OCI-LY7 (cell line): ENCODE measurements around the gene EEF2K. TPM values are rescaled to one million over a fixed set of nuclear protein-coding genes. Genes with fewer than 3 reads are reported as not detected.
"Not testable (repeated sequence)": the region's sequence is repeated elsewhere in the genome, so short reads cannot be mapped to it uniquely, and the experiment has no call there.

Source experiments
- BruUV-seq: library from RNA; stranded (reverse); fragments of 400-500 nt; replicated peaks from 2 replicates; lab custom pipeline; 2021; lab: Mats Ljungman, UMichigan
- CTCF ChIA-PET: fragments of 300-600 bp; sonication (Branson Sonifier 250); formaldehyde crosslinking; loops from one replicate; lab custom pipeline; 2022; ENCODE audit warnings: antibody characterized with exemption; ENCODE audit not compliant: unreplicated experiment; lab: Charles Lee
- POLR2A ChIA-PET: fragments of 300-600 bp; sonication (Branson Sonifier 250); formaldehyde crosslinking; loops from one replicate; lab custom pipeline; 2022; ENCODE audit warnings: antibody characterized with exemption; lab: Charles Lee
- DNase-seq: peaks from one replicate; pipeline ENCODE4 v3.0.0-alpha.2; 2015; ENCODE audit warnings: low spot score
- H2AFZ ChIP-seq: fragments of 200-600 bp; sonication (generic), shearing (Covaris generic); 2 replicates; pipeline ENCODE4 v1.6.1; 2014; ENCODE audit warnings: mild to moderate bottlenecking, antibody characterized with exemption, low read length, moderate library complexity
- H3K27ac ChIP-seq: fragments of 200-600 bp; sonication (generic); 2 replicates; pipeline ENCODE4 v1.5.1; 2014; ENCODE audit warnings: mixed run types, low read depth, mild to moderate bottlenecking, moderate library complexity, low read length, inconsistent platforms; ENCODE audit not compliant: poor library complexity, severe bottlenecking
- H3K36me3 ChIP-seq: fragments of 200-600 bp; sonication (generic); 2 replicates; pipeline ENCODE4 v1.6.1; 2014; ENCODE audit warnings: mild to moderate bottlenecking, antibody characterized with exemption, low read length, moderate library complexity, mixed read lengths; ENCODE audit not compliant: insufficient read depth
- H3K4me1 ChIP-seq: fragments of 200-600 bp; sonication (generic); 2 replicates; pipeline ENCODE4 v1.5.1; 2014; ENCODE audit warnings: mild to moderate bottlenecking, low read length; ENCODE audit not compliant: insufficient read depth, poor library complexity, severe bottlenecking
- H3K4me2 ChIP-seq: fragments of 200-600 bp; sonication (generic); 2 replicates; pipeline ENCODE4 v1.6.1; 2014; ENCODE audit warnings: mild to moderate bottlenecking, low read length
- H3K4me3 ChIP-seq: fragments of 200-600 bp; sonication (generic); 2 replicates; pipeline ENCODE4 v1.5.1; 2014; ENCODE audit warnings: mild to moderate bottlenecking, low read depth, low read length; ENCODE audit not compliant: poor library complexity, severe bottlenecking
- H3K79me2 ChIP-seq: fragments of 200-600 bp; sonication (generic); 2 replicates; pipeline ENCODE4 v1.6.1; 2016; ENCODE audit warnings: low read depth, mild to moderate bottlenecking, low read length, moderate library complexity, mixed read lengths; ENCODE audit not compliant: insufficient read depth
- H3K9me2 ChIP-seq: fragments of 200-600 bp; sonication (generic); 2 replicates; pipeline ENCODE4 v1.6.1; 2016; ENCODE audit warnings: mild to moderate bottlenecking, low read length, mixed read lengths; ENCODE audit not compliant: insufficient read depth
- H3K9me3 ChIP-seq: fragments of 200-600 bp; sonication (generic); 2 replicates; pipeline ENCODE4 v1.6.1; 2014; ENCODE audit warnings: mild to moderate bottlenecking, mixed run types, low read length, mixed read lengths
- H4K20me1 ChIP-seq: fragments of 200-600 bp; sonication (generic); 2 replicates; pipeline ENCODE4 v1.6.1; 2014; ENCODE audit warnings: mild to moderate bottlenecking, antibody characterized with exemption, low read length, moderate library complexity, mixed read lengths; ENCODE audit not compliant: insufficient read depth
- CTCF ChIP-seq: fragments of 200-600 bp; sonication (generic); conservative IDR thresholded peaks from 2 replicates; pipeline ENCODE4 v1.5.1; 2014; ENCODE audit warnings: mild to moderate bottlenecking, antibody characterized with exemption, low read length, moderate library complexity, mixed read lengths
- EZH2phosphoT487 ChIP-seq: fragments of 200-600 bp; sonication (generic); IDR thresholded peaks from 2 replicates; pipeline ENCODE4 v1.6.1; 2018; ENCODE audit warnings: low read depth, borderline replicate concordance, mild to moderate bottlenecking, mixed run types, antibody characterized with exemption, low read length, moderate library complexity, mixed read lengths
- intact Hi-C: fragments of 100-400 bp; cut with micrococcal nuclease; formaldehyde crosslinking; loops from one replicate; pipeline ENCODE4 v1.10.0; 2022; ENCODE audit not compliant: unreplicated experiment
- total RNA-seq, 2 experiments: library from RNA; depleted of rRNA in 1 of 2; stranded (reverse); fragments of >200 nt in 1 of 2; shearing (Covaris generic) in 1 of 2; gene quantifications; 2 replicates each; pipeline ENCODE4 v1.2.3, GENCODE V29; 2014 to 2022

Gene EEF2K
- total RNA-seq, 2 experiments from 2014 or later = 23.8 to 42.3 TPM

GRCh38 chr16:22195695-22196558 lies 10.2 kb upstream of the EEF2K start:
- POLR2A ChIA-PET = interaction anchor here (0.5 to 1.5 kb wide), 2 partner anchors 12 to 60 kb away, joined by 3 to 5 read pairs; no protein-coding TSS in a partner anchor

GRCh38 chr16:22196559-22197168 lies 9.4 kb upstream of the EEF2K start:
- not testable (repeated sequence) for H3K36me3 ChIP-seq, H4K20me1 ChIP-seq, H3K9me2 ChIP-seq, H3K79me2 ChIP-seq, BruUV-seq, H3K9me3 ChIP-seq
- ChIA-PET POLR2A (interaction anchor here (0.5 to 1.5 kb wide), 2 partner anchors 11 to 59 kb away, joined by 3 to 5 read pairs; no protein-coding TSS in a partner anchor), CTCF (interaction anchor here (0.6 to 1.4 kb wide), 2 partner anchors 9 to 59 kb away, joined by 3 to 6 read pairs; partner anchors contain the start of gene EEF2K)
- peak; percentile 39 for DNase-seq
- Histone ChIP-seq H3K4me3 (peak overlapping the region; percentile 76), H3K27ac (peak overlapping the region; percentile 42), H2AFZ (peak overlapping the region; percentile 95; the same call in 1 of the 2 replicates), H3K4me2 (peak overlapping the region; percentile 92), H3K4me1 (peaks cover 45% of the 10 kb centered on the region)
- intact Hi-C loops = loop anchor here (1.0 kb wide), 1 partner anchor 100 kb away; no protein-coding TSS in a partner anchor

More at GRCh38 chr16:22195695-22196558, 10.2 kb upstream of the EEF2K start:
- Histone ChIP-seq H4K20me1 (no peaks in the 10 kb centered on the region), H3K9me3 (no peaks in the 10 kb centered on the region), H3K4me2 (peak overlapping the region; percentile 92), H3K4me1 (peaks cover 40% of the 10 kb centered on the region), H3K36me3 (no peaks in the 10 kb centered on the region), H3K9me2 (no peaks in the 10 kb centered on the region), H3K27ac (peak overlapping the region; percentile 42), H3K79me2 (no peaks in the 10 kb centered on the region), H3K4me3 (peak overlapping the region; percentile 76), H2AFZ (peak overlapping the region; percentile 95)
- BruUV-seq = no TSS peak
- intact Hi-C loops = loop anchor here (1.0 kb wide), 2 partner anchors 10 to 100 kb away; partner anchors contain the start of gene EEF2K
- peak; percentile 88 for DNase-seq
- CTCF ChIA-PET = interaction anchor here (0.6 kb wide), 1 partner anchor 58 kb away, joined by 3 read pairs; no protein-coding TSS in a partner anchor
- TF ChIP-seq CTCF = peak; percentile 99
- no peak for TF ChIP-seq EZH2phosphoT487

GRCh38 chr16:22198547-22199293 lies 7.4 kb upstream of the EEF2K start:
- DNase-seq = peak; percentile 46
- Histone ChIP-seq H2AFZ (peak overlapping the region; percentile 2; the same call in 1 of the 2 replicates), H3K36me3 (no peaks in the 10 kb centered on the region), H3K79me2 (no peaks in the 10 kb centered on the region), H3K4me1 (peaks cover 38% of the 10 kb centered on the region), H3K9me3 (no peaks in the 10 kb centered on the region), H3K9me2 (no peaks in the 10 kb centered on the region), H3K27ac (peak overlapping the region; percentile 2), H3K4me2 (no peak overlapping the region), H4K20me1 (no peaks in the 10 kb centered on the region), H3K4me3 (no peak overlapping the region)
- intact Hi-C loops = no loop called here
- no peak for TF ChIP-seq EZH2phosphoT487
- TF ChIP-seq CTCF = peak; percentile 15; the same call in 1 of the 2 replicates
- POLR2A ChIA-PET = interaction anchor here (0.6 to 1.1 kb wide), 2 partner anchors 9 to 644 kb away, joined by 3 read pairs; no protein-coding TSS in a partner anchor
- BruUV-seq = no TSS peak
- CTCF ChIA-PET = no interaction called here
